ENCODE measurements around the gene TOX3. TPM values are rescaled to one million over a fixed set of nuclear protein-coding genes. Genes with fewer than 3 reads are reported as not detected.

Gene TOX3
- total and polyA plus RNA-seq, 12 donors, result not detected

DNA sequence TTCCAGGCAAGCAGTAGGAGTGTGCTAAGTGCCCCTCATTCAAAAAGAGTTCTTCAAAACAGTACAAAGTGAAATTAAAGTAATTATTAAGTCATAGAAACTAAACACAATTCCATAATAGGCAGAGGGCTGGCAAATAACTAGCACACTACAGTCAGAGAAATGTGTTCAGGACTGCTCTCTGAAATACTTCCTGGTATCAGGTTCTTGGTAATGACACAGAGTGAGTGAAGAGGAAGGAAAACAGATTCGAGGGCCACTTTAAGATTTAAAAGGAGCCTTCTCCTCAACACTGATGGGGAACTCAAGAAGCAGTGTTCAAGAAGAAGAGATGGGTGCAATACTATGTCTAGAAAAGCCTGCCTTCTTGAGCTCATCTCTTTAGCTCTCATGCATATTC lies 139.2 kb downstream of the TOX3 start:
- whole genome bisulfite sequencing, 2 donors, result 41 to 51% methylated on average over 1 of the region's 1 CpG
- no peak overlapping the region for H3K4me3 ChIP-seq

DNA sequence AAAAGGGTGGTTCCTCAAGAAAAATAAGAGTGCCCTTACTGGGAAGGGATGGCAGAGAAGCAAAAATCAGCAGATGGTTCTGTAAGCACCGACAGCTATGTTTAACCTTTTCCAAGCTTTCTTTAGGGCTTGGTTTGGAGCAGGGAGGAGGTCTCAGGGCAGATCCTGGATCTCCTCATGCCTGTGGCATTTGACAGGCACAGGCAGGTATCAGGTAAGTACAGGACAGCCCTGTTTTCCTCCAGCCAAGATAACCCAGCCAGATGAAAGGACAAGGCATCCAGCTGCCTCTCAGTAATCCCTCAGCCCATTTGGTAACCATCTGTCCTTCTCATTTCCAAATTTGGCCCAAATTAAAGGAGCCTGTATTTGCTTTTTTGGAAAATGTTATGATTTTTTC lies 141.5 kb downstream of the TOX3 start:
- H3K27me3 ChIP-seq, result no peaks in the 10 kb centered on the region
- 69% methylated on average over 1 of the region's 1 CpG for WGBS, 2 donors
- no peak for TF ChIP-seq CTCF (IDR thresholded peaks at IDR 0.05)
- DNase-seq, result no peak
- no peaks in the 10 kb centered on the region for H3K4me1 ChIP-seq
- peaks cover 0 to 2% (median 0%) of the 10 kb centered on the region in 11 donors for H3K9me3 ChIP-seq
- no peak for ATAC-seq
- H3K36me3 ChIP-seq, result no peaks in the 10 kb centered on the region
- no peak overlapping the region for H3K4me3 ChIP-seq
- intact Hi-C loops (cut with DNase I), result no loop called here
- H3K27ac ChIP-seq, result no peak overlapping the region

More for the DNA sequence above, 139.2 kb downstream of the TOX3 start:
- DNase-seq, result no peak
- ATAC-seq, result no peak
- no peak for TF ChIP-seq CTCF (IDR thresholded peaks at IDR 0.05)
- no peak overlapping the region for H3K27ac ChIP-seq
- intact Hi-C loops (cut with DNase I), result no loop called here
- H3K4me1 ChIP-seq, result no peaks in the 10 kb centered on the region
- peaks cover 0 to 2% (median 0%) of the 10 kb centered on the region in 11 donors for H3K9me3 ChIP-seq
- no peaks in the 10 kb centered on the region for H3K27me3 ChIP-seq
- H3K36me3 ChIP-seq, result no peaks in the 10 kb centered on the region

DNA sequence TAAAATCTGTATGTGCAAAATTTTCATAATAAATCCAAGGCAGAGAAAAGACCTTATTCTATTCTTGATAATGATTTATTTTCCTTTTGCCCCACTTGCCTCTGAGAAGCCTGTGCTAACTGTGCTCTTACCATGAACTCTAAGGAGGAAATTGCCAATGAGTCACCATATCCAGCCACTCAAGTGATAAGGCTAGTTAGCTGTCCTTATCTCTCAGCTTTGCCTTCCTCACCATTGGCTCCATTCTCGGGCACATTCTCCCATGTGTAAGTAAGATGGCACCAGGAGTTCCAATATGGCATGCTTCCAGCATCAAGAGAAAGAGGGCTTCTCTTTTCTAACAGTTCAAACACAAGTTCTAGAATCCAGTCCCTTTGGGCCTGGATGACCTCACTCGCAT lies 142.4 kb downstream of the TOX3 start:
- Histone ChIP-seq H3K4me3 (no peak overlapping the region), H3K36me3 (no peaks in the 10 kb centered on the region), H3K4me1 (no peaks in the 10 kb centered on the region), H3K27me3 (no peaks in the 10 kb centered on the region), H3K9me3 (peaks cover 0 to 2% (median 0%) of the 10 kb centered on the region in 11 donors), H3K27ac (no peak overlapping the region)
- TF ChIP-seq CTCF (IDR thresholded peaks at IDR 0.05), result no peak
- WGBS, 2 donors, result 65 to 69% methylated on average over 2 of the region's 2 CpGs
- intact Hi-C loops (cut with DNase I), result no loop called here
- ATAC-seq (no peak), DNase-seq (no peak)

DNA sequence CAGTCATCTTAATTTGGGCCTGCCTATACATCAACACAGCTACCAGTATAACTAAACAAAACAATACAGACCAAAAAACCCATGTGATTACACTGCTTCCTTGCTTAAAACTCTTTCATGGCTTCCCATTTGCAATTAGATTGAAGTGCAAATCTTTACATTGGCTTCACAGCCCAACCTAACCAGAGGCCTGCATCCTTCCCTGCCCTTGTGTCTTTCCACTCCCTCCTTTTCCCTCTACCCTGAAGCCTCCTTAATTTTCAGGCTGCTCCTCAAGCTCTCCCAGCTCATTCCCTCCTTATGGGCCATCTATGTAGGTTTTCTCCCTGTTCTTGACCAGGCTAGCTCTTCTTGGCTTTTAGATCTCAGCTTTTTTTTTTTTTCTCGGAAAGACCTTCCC lies 147.8 kb downstream of the TOX3 start:
- no peak for TF ChIP-seq CTCF (IDR thresholded peaks at IDR 0.05)
- no peak overlapping the region for H3K4me3 ChIP-seq
- WGBS, 2 donors, result 67 to 75% methylated on average over 1 of the region's 1 CpG
- no peak for ATAC-seq
- no peak overlapping the region for H3K27ac ChIP-seq
- H3K9me3 ChIP-seq, result peaks cover 0 to 4% (median 0%) of the 10 kb centered on the region in 11 donors
- no peaks in the 10 kb centered on the region for H3K27me3 ChIP-seq
- H3K36me3 ChIP-seq, result no peaks in the 10 kb centered on the region
- DNase-seq, result no peak
- no peaks in the 10 kb centered on the region for H3K4me1 ChIP-seq
- intact Hi-C loops (cut with DNase I), result no loop called here
